ENCODE results near the gene CACNG5.
A peak's percentile ranks its signal among the peaks of the same experiment; 100 is the strongest.
"Not testable (repeated sequence)": the region's sequence is repeated elsewhere in the genome, so short reads cannot be mapped to it uniquely, and the experiment has no call there.

CACNG5 gene

GRCh38 chr17:66900126-66901010, 65.5 kb downstream of the CACNG5 start:
- H3K27ac ChIP-seq: no peak overlapping the region
- DNase-seq (ENCODE audit: low read depth, low spot score): no peak

- DNase-seq (ENCODE audit: low read depth, low spot score): not testable (repeated sequence)
Measured at GRCh38 chr17:66903296-66903695, 68.4 kb downstream of the CACNG5 start.

GRCh38 chr17:66903781-66904180, 68.9 kb downstream of the CACNG5 start:
- no peak overlapping the region for H3K27ac ChIP-seq

More at GRCh38 chr17:66903296-66903695, 68.4 kb downstream of the CACNG5 start:
- not testable (repeated sequence) for H3K27ac ChIP-seq

GRCh38 chr17:66904760-66905624, 70.1 kb downstream of the CACNG5 start:
- peak overlapping the region; percentile 34 for H3K27ac ChIP-seq
- DNase-seq (ENCODE audit: low read depth, low spot score): no peak

More at GRCh38 chr17:66903781-66904180, 68.9 kb downstream of the CACNG5 start:
- DNase-seq (ENCODE audit: low read depth, low spot score): no peak

GRCh38 chr17:66906321-66907278, 71.7 kb downstream of the CACNG5 start:
- peak; percentile 36 for DNase-seq (ENCODE audit: low read depth, low spot score)
- H3K27ac ChIP-seq: no peak overlapping the region

- DNase-seq (ENCODE audit: low read depth, low spot score): no peak
- no peak overlapping the region for H3K27ac ChIP-seq
Measured at GRCh38 chr17:66909804-66910373, 75.0 kb downstream of the CACNG5 start.

- no peak for DNase-seq (ENCODE audit: low read depth, low spot score)
- no peak overlapping the region for H3K27ac ChIP-seq
Measured at GRCh38 chr17:66910651-66911285, 75.9 kb downstream of the CACNG5 start.

GRCh38 chr17:66915204-66915611, 80.3 kb downstream of the CACNG5 start:
- H3K27ac ChIP-seq: no peak overlapping the region
- DNase-seq (ENCODE audit: low read depth, low spot score): no peak

- no peak overlapping the region for H3K27ac ChIP-seq
- DNase-seq (ENCODE audit: low read depth, low spot score): no peak
Measured at GRCh38 chr17:66915792-66916191, 80.9 kb downstream of the CACNG5 start.

- H3K27ac ChIP-seq: no peak overlapping the region
- DNase-seq (ENCODE audit: low read depth, low spot score): no peak
Measured at GRCh38 chr17:66916946-66917345, 82.0 kb downstream of the CACNG5 start.

- DNase-seq (ENCODE audit: low read depth, low spot score): no peak
- no peak overlapping the region for H3K27ac ChIP-seq
Measured at GRCh38 chr17:66918896-66919295, 84.0 kb downstream of the CACNG5 start.

- no peak overlapping the region for H3K27ac ChIP-seq
- DNase-seq (ENCODE audit: low read depth, low spot score): no peak
Measured at GRCh38 chr17:66920435-66920834, 85.5 kb downstream of the CACNG5 start.

GRCh38 chr17:66920950-66921349, 86.0 kb downstream of the CACNG5 start:
- no peak overlapping the region for H3K27ac ChIP-seq
- DNase-seq (ENCODE audit: low read depth, low spot score): no peak

- no peak for DNase-seq (ENCODE audit: low read depth, low spot score)
- H3K27ac ChIP-seq: no peak overlapping the region
Measured at GRCh38 chr17:66923886-66924285, 89.0 kb downstream of the CACNG5 start.

- no peak overlapping the region for H3K27ac ChIP-seq
- DNase-seq (ENCODE audit: low read depth, low spot score): no peak
Measured at GRCh38 chr17:66925811-66926500, 91.0 kb downstream of the CACNG5 start.

- no peak for DNase-seq (ENCODE audit: low read depth, low spot score)
- H3K27ac ChIP-seq: no peak overlapping the region
Measured at GRCh38 chr17:66928949-66929348, 94.0 kb downstream of the CACNG5 start.

GRCh38 chr17:66929591-66929990, 94.7 kb downstream of the CACNG5 start:
- DNase-seq (ENCODE audit: low read depth, low spot score): no peak
- no peak overlapping the region for H3K27ac ChIP-seq

GRCh38 chr17:66930933-66931332, 96.0 kb downstream of the CACNG5 start:
- no peak for DNase-seq (ENCODE audit: low read depth, low spot score)
- H3K27ac ChIP-seq: no peak overlapping the region

- no peak for DNase-seq (ENCODE audit: low read depth, low spot score)
- no peak overlapping the region for H3K27ac ChIP-seq
Measured at GRCh38 chr17:66932311-66932710, 97.4 kb downstream of the CACNG5 start.
